Epidermal melanocyte (primary cell): ENCODE results near the gene C2orf69.
A peak's percentile ranks its signal among the peaks of the same experiment; 100 is the strongest.
"Not testable (repeated sequence)": the region's sequence is repeated elsewhere in the genome, so short reads cannot be mapped to it uniquely, and the experiment has no call there.

ENCODE experiments used
- DNase-seq: peaks from one replicate; pipeline ENCODE4 v3.0.0; 2011; ENCODE audit warnings: low spot score; ENCODE audit not compliant: insufficient read length

Gene C2orf69, protein sequence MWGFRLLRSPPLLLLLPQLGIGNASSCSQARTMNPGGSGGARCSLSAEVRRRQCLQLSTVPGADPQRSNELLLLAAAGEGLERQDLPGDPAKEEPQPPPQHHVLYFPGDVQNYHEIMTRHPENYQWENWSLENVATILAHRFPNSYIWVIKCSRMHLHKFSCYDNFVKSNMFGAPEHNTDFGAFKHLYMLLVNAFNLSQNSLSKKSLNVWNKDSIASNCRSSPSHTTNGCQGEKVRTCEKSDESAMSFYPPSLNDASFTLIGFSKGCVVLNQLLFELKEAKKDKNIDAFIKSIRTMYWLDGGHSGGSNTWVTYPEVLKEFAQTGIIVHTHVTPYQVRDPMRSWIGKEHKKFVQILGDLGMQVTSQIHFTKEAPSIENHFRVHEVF

DNA sequence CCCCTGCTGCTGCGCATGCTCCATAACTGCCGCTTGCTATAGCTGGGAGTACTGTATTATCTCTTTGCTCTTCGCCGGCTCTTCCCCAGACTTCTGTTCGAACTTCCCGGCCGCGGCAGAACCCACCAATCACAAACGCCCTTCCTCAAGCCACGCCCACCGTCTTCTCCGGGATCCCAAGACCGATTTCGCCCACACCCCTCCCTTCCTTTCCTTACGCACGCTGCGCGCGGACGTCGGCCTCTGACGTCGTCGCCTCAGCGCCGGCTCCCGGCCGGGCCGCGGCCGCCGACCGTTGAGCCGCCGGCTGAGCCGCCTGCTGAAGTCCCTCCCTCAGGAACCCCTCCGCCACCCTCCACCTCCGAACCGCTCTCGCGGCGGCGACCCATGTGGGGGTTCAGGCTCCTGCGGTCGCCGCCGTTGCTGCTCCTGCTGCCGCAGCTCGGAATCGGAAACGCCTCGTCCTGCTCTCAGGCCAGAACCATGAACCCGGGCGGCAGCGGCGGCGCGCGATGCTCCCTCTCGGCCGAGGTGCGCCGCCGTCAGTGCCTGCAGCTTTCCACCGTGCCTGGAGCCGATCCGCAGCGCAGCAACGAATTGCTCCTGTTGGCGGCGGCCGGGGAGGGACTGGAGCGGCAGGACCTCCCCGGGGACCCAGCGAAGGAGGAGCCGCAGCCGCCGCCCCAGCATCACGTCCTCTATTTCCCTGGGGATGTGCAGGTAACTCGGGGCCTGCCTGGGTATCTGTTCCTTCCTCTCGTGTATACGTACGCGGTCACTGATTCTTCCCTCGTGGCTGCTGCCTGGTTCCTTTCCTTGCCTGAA, at the start of gene C2orf69:
C2orf69 (plus strand) TSS at position 242 of the 825 bp plus-strand sequence; CDS start at position 388, 146 bp downstream.
- DNase-seq: peak; percentile 78

DNA sequence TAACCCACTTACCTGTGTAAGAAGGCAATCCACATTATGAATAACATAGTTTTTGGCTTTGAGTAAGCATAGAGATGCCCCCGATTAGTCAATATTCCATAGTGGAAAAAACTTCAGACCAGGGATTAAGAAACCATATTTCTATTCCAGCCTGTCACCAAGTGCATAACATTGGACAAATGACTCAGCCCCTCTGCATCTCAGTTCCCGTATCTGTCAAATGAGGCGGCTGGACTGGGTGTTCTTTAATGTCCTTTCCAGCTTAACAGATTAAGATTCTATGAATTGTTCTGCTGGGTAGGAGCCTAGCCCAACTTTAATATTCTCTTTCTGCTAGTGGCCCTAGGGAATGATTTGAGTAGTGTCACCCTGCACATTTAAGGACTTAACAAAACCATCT, 48.3 kb upstream of the C2orf69 start:
- no peak for DNase-seq

DNA sequence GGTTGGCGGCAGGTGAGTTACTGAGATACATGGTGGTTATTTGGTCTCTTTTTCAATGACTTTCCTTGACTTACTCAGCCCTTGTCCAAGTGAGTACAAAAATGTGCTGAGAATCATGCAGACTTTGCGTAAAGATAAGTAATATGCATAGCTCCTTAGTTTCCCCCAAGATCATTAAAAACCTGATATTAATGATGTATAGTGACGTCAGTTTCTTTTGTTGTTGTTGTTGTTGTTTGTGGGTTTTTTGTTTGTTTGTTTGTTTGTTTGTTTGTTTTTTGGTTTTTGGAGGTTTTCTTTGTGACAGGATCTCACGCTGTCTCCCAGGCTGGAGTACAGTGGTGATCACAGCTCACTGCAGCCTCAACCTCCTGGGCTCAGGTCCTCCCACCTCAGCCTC, 45.2 kb upstream of the C2orf69 start:
- DNase-seq: no peak

DNA sequence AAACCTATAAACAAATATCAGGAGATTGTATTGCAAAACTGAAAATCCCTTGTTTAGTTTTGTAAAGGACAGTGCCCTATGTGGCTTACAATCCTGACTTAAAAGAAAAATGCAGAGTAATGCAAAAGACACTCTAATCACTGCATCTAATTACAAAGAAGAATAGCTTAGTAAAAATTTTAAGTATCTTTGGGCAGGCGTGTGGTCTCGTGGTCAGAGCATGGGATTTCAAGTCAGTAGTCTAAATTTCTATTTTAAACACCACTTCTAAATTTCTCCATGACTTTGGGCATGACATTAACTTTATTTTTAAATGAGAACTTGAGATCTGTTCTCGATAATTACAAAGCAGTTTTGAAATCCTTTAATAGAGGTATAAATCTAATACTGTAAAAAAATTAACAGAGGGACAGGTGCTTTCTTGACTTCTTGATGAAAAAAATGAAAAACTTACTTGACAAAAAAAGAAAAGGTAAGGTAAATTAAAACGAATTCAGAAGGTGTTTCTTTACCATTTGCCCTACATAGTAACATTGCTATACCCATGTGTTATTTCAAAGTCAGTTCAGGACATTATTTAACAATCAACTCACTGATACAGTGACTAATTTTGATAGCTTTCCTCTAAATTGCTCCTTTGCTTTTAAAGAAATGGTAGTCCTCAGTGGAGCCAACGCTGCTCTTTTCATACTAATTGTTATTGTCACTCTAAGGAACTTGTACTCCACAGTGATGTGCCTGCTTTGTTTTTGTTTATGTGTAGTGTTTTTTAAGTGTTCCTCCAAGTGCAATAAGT, 42.5 kb upstream of the C2orf69 start:
- no peak for DNase-seq

DNA sequence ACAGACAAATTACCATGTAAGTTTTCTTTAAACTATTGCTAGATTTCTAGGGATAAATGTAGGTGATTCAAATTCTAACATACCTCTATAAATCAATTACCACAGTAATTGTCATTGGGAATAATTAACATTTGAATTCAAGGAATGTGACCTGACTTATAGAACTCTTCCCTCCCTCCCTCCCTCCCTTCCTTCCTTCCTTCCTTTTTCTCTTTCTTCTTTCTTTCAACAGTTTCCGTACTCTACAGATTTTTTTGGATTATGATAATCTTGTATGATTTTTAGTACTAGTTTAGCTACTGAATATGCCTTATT, 41.9 kb upstream of the C2orf69 start:
- no peak for DNase-seq

DNA sequence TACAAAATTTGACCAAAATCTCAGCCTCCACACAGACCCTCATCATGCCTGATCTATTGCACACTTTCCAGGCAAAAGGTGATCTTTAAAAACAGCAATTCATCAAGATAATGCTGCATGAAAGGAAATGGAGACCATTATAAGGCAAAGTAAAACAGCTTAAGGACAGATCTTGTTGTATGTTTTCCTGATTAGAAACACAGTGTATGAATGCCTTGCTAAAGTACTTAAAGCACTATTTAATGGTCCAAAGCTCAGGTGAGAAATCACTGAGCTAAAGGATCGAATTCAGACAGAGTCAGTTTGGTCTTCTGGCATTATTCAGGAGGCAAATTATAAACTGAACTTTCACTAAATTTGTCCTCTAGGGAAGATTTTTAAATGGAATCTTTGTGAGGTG, 41.4 kb upstream of the C2orf69 start:
- no peak for DNase-seq

DNA sequence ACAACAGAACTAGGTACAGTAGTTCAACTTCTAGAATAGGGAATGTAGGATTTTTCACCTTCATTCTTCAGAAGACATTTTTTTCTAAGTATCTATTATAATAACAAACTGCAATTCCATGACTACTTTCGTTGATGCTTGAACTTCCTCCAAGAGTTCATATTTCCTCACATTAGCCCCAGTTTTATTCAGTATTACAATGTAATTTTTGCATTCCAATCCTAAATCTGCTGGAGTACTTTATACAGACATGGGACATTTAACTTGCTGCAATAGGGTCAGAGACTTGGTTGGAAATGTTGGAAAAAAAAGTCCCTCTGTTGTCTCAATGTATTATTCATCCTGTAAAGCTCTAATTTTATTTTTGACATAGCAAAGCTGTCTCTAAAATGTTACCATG, 40.5 kb upstream of the C2orf69 start:
- DNase-seq: no peak

DNA sequence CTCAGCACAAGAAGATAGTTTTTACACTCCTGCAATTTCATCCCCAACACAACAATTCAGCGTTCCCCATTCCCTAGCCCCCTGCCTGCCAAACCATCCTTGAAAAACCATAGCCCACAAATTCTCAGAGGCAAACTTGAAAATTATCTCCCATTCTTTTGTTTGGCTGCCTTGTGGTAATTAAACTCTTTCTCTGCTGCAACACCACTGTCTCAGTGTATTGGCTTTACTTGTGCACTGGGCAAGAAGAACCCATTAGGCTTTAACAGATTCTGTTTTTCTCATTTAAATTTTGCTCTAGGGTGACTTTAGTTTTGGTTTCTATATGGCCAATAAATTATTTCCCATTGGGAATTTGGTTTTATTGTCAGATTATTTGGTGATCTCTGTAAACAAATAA, 36.9 kb upstream of the C2orf69 start:
- DNase-seq: no peak

DNA sequence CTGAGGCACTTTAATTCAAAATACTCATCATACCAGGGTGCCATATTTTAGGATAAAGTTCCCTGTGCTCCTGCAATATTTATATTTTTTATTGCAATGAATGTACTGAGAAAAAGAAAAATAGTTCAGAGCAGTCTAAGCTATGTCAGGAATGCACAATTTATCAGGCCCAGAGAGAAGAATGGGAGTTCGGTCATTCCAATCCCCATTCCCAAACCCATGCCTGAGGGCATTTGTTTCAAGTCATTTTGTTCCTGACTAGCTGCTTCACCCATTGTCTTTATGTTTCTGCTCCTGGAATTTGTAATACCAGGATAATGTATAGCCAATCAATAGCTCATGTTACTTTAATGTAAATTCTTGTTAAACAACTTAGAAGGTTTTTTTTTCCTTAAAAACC, 35.7 kb upstream of the C2orf69 start:
- DNase-seq: no peak

DNA sequence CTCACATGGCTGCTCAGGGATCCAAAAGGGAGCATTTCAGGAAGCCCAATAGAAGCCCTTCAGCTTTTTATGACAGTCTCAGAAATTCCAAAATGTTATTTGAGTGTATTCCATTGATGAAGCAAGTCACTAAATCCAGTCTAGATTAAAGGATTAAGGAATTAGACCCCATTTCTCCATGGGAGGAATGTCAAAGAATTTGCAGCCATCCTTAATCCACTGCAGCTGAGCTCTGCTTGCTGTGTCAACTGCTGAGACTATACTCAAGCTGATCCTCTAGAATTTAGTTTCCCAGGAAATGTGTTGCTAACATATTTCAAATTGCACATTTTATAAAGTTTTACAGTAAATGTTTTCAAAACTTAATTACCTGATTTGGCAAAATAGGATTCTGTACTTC, 28.4 kb upstream of the C2orf69 start:
- DNase-seq: no peak

DNA sequence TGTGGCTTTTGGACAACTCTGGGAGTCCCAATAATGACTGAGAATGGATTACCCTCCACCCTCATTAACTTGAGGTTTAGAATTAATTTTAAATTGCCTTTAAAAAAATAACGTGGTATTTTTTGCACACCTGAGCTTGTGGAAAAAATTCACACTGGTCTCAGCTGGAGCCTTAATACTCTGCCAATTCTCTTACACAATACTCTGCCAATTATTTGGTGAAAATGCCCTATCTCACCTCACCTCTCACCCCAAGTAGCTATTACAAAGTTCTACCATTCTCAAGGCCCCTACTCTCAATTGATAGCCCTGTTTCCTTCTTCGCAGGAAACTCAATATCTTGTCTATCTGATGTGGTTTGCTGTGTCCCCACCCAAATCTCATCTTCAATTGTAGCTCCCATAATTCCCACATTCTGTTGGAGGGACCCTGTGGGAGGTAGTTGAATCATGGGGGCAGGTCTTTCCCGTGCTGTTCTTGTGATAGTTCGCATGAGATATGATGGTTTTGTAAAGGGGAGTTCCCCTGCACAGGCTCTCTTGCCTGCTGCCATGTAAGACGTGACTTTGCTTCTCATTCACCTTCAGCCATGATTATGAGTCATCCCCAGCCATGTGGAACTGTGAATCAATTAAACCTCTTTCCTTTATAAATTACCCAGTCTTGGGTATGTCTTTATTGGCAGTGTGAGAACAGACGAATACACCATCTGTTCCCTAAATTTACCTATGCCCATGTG, 27.4 kb upstream of the C2orf69 start:
- no peak for DNase-seq

DNA sequence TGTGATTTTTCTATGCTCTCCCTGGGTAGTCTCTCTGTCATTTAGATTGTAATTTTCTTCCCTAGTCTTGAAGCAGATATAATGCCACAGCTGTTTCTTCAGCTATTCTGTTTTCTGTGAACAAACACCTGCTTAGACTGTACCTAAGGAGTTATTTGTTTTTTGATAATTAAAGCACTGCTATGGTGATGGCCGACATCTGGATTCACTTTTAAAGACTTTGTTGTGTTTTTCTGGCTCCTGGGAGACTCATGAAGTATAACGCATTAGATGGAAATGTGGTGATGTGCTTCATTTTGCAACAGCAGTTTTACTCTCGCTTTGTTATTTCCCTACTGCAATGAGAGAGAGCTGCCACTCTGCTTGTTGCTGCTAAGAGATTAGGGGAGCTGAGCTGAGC, 15.7 kb upstream of the C2orf69 start:
- no peak for DNase-seq

DNA sequence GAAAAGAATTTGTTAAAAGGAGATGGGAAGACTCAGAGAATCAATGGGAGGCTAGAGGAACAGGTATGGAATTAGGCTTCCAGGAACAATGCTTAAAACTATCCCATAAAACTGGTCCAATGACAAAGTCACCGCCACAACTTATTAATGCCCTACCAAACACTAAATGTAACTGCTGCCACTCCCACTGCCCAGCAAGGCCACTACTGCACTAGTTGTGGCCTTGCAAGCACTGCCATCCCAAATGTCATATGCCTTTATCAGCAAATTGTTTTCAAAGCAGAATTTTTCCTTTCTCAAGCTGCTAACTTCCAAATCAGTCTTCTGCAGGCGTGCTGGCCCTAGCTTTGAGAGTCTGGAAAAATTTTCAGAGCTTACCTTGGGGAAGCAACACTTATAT, 14.5 kb upstream of the C2orf69 start:
- no peak for DNase-seq

DNA sequence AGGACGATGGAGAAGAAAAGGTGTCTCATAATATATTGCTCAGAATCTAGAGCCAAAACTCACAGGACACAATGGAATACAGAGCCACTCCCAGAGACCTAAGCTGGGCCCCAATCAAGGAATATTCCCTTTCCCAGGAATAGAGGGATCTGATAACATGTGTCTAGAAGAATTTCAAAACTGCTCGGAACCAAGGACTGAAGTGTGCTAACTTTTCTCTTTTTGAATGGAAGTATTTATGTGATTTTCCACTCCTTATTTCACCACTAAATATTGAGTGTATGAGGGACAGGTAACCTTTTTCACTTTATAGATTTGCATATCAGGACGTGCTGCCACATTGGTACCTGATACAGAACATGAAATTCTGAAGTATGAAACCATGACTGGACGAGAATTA, 9.2 kb upstream of the C2orf69 start:
- no peak for DNase-seq

DNA sequence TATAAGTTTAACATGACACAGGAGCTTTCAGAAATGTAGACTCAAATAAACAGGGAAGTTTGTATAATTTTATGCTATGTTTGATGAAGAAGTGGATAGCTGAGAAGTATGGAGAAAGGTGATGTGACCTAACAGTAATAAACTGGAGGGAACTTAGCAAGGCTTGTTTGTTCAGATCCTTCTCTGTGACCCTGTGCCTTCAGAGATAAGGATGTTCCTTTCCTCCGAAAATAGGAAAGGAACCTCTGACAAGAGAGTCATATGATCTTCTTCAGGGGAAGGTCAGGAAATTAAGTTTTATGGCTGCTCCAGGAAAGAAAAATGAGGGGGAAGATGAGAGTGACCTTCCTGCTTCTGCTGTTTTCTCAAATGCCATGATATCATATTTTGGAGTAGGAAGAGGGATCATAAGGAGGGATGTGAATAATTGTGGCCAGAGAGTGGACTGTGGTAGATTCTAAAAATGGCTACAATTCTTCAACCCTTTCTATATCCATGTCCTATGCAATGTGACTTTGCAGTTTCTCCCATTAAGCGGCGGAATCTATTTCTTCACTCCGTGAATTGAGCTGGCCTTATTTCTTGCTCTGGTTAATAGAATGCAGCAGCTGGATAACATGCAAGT, 8.5 kb upstream of the C2orf69 start:
- no peak for DNase-seq

DNA sequence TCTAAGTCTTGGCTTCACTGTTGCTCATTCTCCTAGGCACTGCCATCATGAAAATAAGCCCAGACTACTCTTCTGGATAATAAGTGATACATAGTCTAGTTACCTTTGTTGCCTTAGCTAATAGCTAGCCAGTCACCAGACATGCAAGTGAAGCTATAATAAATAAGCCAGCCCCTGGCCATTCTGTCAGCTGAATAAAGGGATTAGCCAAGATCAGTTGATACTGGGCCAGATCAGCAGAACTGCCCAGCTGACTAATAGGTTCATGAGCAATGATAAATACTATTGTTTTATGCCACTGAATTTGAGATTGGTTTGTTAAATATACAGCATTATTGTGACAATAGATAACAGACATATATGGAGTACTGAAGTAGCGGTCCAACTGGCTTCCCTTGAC, 8.0 kb upstream of the C2orf69 start:
- DNase-seq: no peak

DNA sequence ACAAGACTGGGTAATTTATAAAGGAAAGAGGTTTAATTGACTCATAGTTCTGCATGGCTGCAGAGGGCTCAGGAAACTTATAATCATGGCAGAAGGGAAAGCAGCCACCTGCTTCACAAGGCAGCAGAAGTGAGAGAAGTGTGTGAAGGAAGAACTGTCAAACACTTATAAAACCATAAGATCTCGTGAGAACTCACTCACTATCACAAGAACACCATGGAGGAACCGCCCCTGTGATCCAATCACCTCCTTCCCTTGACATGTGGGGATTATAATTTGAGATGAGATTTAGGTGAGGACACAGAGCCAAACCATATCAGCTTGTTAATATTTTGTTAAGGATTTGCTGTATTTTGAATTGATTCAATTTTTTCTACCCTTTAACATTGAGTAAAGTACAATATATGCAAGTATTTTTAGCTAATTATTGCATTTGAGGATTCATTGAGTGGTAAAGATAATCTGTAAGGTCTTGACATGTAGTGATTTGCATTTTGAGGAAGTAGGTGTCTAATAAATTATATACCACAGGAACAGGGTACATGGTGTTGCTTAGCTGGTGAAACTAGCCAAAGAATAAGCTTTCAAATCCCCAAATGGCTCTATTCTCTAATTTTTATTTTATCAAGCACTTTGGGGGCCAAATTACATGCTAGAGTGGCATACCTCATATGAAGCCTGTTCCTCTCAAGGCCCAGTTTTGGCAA, 3.9 kb upstream of the C2orf69 start:
- DNase-seq: no peak

DNA sequence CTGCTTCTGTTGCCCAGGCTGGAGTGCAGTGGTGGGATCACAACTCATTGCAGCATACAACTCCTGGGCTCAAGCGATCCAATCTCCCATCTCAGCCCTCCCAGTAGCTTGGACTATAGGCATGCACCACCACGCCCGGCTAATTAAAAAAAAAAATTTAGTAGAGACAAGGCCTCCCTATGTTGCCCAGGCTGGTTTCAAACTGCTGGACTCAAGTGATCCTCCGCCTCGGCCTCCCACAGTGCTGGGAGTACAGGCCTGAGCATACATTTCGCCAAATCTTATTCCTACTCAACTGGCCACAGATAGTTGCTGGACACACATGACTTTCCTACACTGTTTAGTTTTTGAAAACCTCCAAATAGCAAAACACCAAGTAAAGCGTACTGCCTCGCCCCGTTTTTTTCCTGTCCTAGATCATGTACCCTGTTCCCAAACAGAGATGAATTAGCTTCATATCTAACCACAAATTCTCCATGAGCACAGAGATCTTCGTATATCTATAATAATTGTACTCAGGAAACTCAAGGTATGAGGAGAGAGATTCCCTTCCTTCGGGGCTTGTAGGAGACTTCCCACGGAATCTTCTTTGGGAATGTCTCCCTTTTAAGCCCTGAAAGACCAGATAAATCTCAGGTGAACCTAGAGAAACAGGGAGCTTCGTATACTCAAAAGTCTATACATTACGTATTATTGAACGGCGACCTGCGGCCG, 598 bp upstream of the C2orf69 start:
- no peak for DNase-seq

DNA sequence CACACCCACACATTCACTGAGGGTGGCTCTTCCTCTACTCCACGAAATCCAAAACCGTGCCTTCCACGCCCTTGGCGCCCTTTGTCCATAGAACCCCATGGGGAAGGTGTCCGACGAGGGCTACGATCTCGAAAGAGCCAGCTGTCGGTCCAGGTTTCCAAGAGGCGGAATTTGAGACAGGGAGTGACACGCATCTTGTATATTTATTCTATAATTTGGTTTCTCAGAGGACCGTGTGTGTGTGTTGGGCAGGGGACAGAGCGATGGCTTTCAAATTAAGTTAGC, 726 bp downstream of the C2orf69 start:
- DNase-seq: no peak

DNA sequence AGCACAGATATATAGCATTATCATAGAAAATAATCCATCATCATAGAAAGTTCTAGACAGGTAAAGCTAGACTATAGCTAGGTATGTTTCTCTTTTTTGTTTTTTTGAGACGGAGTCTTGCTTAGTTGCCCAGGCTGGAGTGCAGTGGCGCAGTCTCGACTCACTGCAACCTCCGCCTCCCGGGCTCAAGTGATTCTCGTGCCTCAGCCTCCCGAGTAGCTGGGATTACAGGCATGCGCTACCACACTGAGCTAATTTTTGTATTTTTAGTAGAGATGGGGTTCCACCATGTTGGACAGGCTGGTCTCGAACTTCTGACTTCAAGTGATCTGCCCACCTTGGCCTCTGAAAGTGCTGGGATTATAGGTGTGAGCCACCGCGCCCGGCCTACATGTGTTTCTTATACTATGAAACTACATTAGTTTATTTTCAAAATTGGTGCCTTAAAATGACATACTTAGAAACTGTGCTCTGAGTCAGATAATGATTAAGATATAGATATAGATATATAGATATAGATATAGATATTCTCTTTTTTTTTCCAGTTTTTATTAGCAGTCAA, 1.5 kb downstream of the C2orf69 start:
- DNase-seq: not testable (repeated sequence)
